ENCODE measurements around the gene LMX1B.

The LMX1B gene

GRCh38 chr9:126682928-126683697 lies 69.4 kb downstream of the LMX1B start:
- DNase-seq (ENCODE audit: low spot score in 2 of 2) = no peak
- Histone ChIP-seq H3K9me3 (no peaks in the 10 kb centered on the region), H3K4me1 (no peaks in the 10 kb centered on the region), H3K36me3 (replicated peaks) (no peaks in the 10 kb centered on the region), H3K27me3 (ENCODE audit: low read depth) (peaks cover 10% of the 10 kb centered on the region; the same call in 1 of the 2 replicates), H3K4me3 (no peak overlapping the region)
- in situ Hi-C loops (cut with MboI; ENCODE audit: low sequenced_read_pairs) = no loop called here

- Histone ChIP-seq H3K4me3 (no peak overlapping the region), H3K9me3 (no peaks in the 10 kb centered on the region), H3K4me1 (no peaks in the 10 kb centered on the region), H3K36me3 (replicated peaks) (no peaks in the 10 kb centered on the region), H3K27me3 (ENCODE audit: low read depth) (peaks cover 10% of the 10 kb centered on the region; the same call in 1 of the 2 replicates)
- in situ Hi-C loops (cut with MboI; ENCODE audit: low sequenced_read_pairs) = no loop called here
- no peak for DNase-seq (ENCODE audit: low spot score in 2 of 2)
Observed at GRCh38 chr9:126683698-126684044, 69.9 kb downstream of the LMX1B start.

DNA sequence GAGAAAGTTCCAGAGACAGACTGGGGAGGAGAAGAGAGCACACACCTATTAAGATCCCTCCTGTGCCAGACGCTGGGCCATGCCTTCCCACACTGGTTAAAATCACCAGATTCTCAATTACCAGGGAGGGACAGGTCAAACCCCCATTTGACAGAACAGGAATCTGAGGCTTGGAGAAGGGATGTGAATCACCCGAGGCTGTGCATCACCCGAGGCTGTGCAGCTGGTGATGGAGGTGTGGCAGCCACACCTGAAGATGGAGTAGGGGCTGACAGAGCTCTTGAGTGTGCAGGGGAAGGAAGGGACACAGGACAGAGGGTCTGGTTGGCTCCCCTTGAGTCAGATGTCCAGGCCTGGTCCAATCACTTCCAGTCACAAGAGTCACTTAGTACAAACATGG lies 70.6 kb downstream of the LMX1B start:
- peaks cover 10% of the 10 kb centered on the region; the same call in 1 of the 2 replicates for H3K27me3 ChIP-seq (ENCODE audit: low read depth)
- no peak for DNase-seq (ENCODE audit: low spot score in 2 of 2)
- H3K4me1 ChIP-seq = no peaks in the 10 kb centered on the region
- in situ Hi-C loops (cut with MboI; ENCODE audit: low sequenced_read_pairs) = no loop called here
- H3K9me3 ChIP-seq = no peaks in the 10 kb centered on the region
- no peak overlapping the region for H3K4me3 ChIP-seq
- H3K36me3 ChIP-seq (replicated peaks) = no peaks in the 10 kb centered on the region

DNA sequence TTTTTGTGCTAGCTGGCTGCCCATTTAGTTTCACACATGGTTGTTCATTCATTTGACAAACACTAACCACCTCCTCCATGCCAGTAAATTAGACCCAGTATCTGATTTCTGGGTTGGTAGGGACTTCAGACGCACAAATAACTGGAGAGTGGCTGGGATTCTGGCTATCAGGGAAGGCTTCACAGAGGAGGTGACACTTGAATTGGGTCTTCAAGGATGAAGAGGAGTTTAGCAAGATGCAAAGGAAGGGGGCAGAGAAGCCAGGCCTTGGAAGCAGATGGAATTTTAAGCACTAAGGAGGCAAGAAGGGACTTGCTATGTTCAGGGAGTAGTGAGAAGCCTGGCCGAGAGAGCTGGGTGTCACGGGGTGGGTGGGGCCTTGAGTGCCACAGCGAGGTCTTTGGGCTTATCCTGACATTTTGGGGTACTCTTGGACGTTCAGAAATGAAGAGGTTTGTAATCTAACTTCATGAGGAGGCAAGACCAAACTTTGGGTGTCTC lies 71.3 kb downstream of the LMX1B start:
- no peaks in the 10 kb centered on the region for H3K36me3 ChIP-seq (replicated peaks)
- in situ Hi-C loops (cut with MboI; ENCODE audit: low sequenced_read_pairs) = no loop called here
- H3K27me3 ChIP-seq (ENCODE audit: low read depth) = peaks cover 10% of the 10 kb centered on the region; the same call in 1 of the 2 replicates
- no peak for DNase-seq (ENCODE audit: low spot score in 2 of 2)
- no peaks in the 10 kb centered on the region for H3K9me3 ChIP-seq
- no peak overlapping the region for H3K4me3 ChIP-seq
- no peaks in the 10 kb centered on the region for H3K4me1 ChIP-seq

DNA sequence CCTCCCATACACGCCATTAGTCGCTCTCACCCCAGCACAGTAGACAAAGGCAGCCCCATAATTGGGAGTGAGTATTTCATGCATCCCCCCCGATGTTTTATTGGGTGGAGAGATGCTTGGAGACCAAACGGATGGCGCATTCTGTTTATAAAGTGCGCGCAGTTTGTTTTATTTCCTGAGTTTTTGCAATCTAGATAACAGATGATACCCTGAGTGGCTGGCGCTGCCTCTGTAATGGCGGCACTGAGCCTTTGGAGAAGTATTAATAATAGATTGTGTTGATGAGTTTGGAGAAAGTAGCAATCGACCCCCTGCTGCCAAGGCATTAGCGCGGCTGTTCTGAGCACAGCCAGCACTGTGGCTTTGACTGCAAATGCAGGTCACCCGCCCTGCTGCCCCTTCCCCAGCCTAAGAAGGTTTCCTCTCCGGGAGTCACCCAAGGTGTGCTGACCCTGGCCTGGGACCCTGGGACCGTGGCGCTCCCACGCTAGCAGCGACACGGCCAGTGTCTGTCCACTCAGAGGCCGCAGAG lies 74.3 kb downstream of the LMX1B start:
- no peaks in the 10 kb centered on the region for H3K4me1 ChIP-seq
- peaks cover 10% of the 10 kb centered on the region; the same call in 1 of the 2 replicates for H3K27me3 ChIP-seq (ENCODE audit: low read depth)
- no peak for DNase-seq (ENCODE audit: low spot score in 2 of 2)
- in situ Hi-C loops (cut with MboI; ENCODE audit: low sequenced_read_pairs) = no loop called here
- H3K36me3 ChIP-seq (replicated peaks) = no peaks in the 10 kb centered on the region
- H3K4me3 ChIP-seq = no peak overlapping the region
- no peaks in the 10 kb centered on the region for H3K9me3 ChIP-seq

DNA sequence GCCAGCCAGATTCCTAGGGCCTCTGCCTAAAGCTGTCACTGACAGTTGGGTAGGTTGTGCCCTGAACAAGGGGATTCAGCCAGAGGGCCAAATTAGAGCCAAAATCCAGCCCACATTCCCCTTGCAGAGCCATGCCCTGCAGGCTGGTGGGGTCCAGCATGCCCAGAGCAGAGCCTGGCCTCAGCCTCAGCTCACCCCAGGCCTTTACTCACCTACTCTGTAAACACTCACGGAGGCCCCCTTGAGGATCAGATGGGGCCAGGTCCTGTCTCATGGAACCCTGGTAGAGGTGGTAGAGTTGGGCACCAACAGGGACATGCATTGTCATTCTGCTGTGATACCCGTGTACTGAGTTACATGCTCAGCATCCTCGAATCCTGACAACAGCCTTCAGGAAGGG lies 74.9 kb downstream of the LMX1B start:
- peaks cover 9% of the 10 kb centered on the region; the same call in 1 of the 2 replicates for H3K27me3 ChIP-seq (ENCODE audit: low read depth)
- DNase-seq (ENCODE audit: low spot score in 2 of 2) = no peak
- no peaks in the 10 kb centered on the region for H3K4me1 ChIP-seq
- H3K4me3 ChIP-seq = no peak overlapping the region
- no peaks in the 10 kb centered on the region for H3K36me3 ChIP-seq (replicated peaks)
- H3K9me3 ChIP-seq = no peaks in the 10 kb centered on the region
- in situ Hi-C loops (cut with MboI; ENCODE audit: low sequenced_read_pairs) = no loop called here

GRCh38 chr9:126689027-126689825 lies 75.5 kb downstream of the LMX1B start:
- DNase-seq (ENCODE audit: low spot score in 2 of 2) = no peak
- Histone ChIP-seq H3K4me3 (no peak overlapping the region), H3K9me3 (no peaks in the 10 kb centered on the region), H3K27me3 (ENCODE audit: low read depth) (peaks cover 5% of the 10 kb centered on the region; the same call in 1 of the 2 replicates), H3K4me1 (no peaks in the 10 kb centered on the region), H3K36me3 (replicated peaks) (no peaks in the 10 kb centered on the region)
- in situ Hi-C loops (cut with MboI; ENCODE audit: low sequenced_read_pairs) = no loop called here

DNA sequence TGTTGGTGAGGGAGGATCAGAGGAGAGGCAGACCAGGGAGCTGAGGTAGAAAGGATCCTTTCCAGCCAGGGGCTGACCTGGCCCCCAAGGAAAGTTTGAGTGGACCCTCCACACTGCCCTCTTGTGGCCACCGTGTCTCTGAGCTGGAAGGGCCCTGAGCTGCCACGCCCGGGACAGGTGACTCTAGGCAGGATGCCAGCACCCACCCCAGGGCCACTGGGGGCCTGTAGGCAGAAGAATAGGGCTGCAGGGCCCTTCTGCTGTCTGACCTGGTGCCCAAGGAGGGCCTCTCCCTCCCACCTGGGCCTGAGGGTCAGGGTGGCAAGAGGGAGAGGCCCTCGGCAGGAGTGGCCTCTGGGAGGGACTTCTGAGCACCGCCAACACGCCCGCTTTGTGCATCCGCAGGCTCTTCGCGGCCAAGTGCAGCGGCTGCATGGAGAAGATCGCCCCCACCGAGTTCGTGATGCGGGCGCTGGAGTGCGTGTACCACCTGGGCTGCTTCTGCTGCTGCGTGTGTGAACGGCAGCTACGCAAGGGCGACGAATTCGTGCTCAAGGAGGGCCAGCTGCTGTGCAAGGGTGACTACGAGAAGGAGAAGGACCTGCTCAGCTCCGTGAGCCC lies 76.8 kb downstream of the LMX1B start:
- no peaks in the 10 kb centered on the region for H3K36me3 ChIP-seq (replicated peaks)
- in situ Hi-C loops (cut with MboI; ENCODE audit: low sequenced_read_pairs) = loop anchor here (5.0 kb wide), 1 partner anchor 78 kb away; the partner anchor contains the start of gene LMX1B
- peak; percentile 18 to 86 for DNase-seq (ENCODE audit: low spot score in 2 of 2)
- no peaks in the 10 kb centered on the region for H3K4me1 ChIP-seq
- H3K9me3 ChIP-seq = no peaks in the 10 kb centered on the region
- no peaks in the 10 kb centered on the region for H3K27me3 ChIP-seq (ENCODE audit: low read depth)
- no peak overlapping the region for H3K4me3 ChIP-seq

- H3K4me3 ChIP-seq = no peak overlapping the region
- H3K27me3 ChIP-seq (ENCODE audit: low read depth) = no peaks in the 10 kb centered on the region
- no peaks in the 10 kb centered on the region for H3K36me3 ChIP-seq (replicated peaks)
- in situ Hi-C loops (cut with MboI; ENCODE audit: low sequenced_read_pairs) = loop anchor here (5.0 kb wide), 1 partner anchor 80 kb away; the partner anchor contains the start of gene LMX1B
- H3K4me1 ChIP-seq = no peaks in the 10 kb centered on the region
- no peaks in the 10 kb centered on the region for H3K9me3 ChIP-seq
- no peak for DNase-seq (ENCODE audit: low spot score in 2 of 2)
Observed at GRCh38 chr9:126692041-126692758, 78.5 kb downstream of the LMX1B start.

GRCh38 chr9:126692759-126693427 lies 79.2 kb downstream of the LMX1B start:
- H3K4me1 ChIP-seq = no peaks in the 10 kb centered on the region
- in situ Hi-C loops (cut with MboI; ENCODE audit: low sequenced_read_pairs) = loop anchor here (5.0 kb wide), 1 partner anchor 81 kb away; the partner anchor contains the start of gene LMX1B

GRCh38 chr9:126693428-126693944 lies 79.8 kb downstream of the LMX1B start:
- H3K9me3 ChIP-seq = no peaks in the 10 kb centered on the region
- H3K4me3 ChIP-seq = no peak overlapping the region
- no peaks in the 10 kb centered on the region for H3K4me1 ChIP-seq
- DNase-seq (ENCODE audit: low spot score in 2 of 2) = peak in 1 of 2 experiments; percentile 5
- no peaks in the 10 kb centered on the region for H3K36me3 ChIP-seq (replicated peaks)
- in situ Hi-C loops (cut with MboI; ENCODE audit: low sequenced_read_pairs) = loop anchor here (5.0 kb wide), 1 partner anchor 81 kb away; the partner anchor contains the start of gene LMX1B
- no peaks in the 10 kb centered on the region for H3K27me3 ChIP-seq (ENCODE audit: low read depth)

More at GRCh38 chr9:126692759-126693427, 79.2 kb downstream of the LMX1B start:
- H3K36me3 ChIP-seq (replicated peaks) = no peaks in the 10 kb centered on the region
- no peak overlapping the region for H3K4me3 ChIP-seq
- no peaks in the 10 kb centered on the region for H3K27me3 ChIP-seq (ENCODE audit: low read depth)
- H3K9me3 ChIP-seq = no peaks in the 10 kb centered on the region
- peak in 1 of 2 experiments; percentile 4 for DNase-seq (ENCODE audit: low spot score in 2 of 2)

All from HAP-1 (cell line).